ENCODE data around the gene TRIP12.

- TF ChIP-seq POLR2A (IDR thresholded peaks at IDR 0.05; ENCODE audit: low read length) (no peak), GATA1 (IDR thresholded peaks at IDR 0.05; ENCODE audit: low read depth, low read length) (no peak)
Observed at GRCh38 chr2:229860334-229860733, 61.5 kb downstream of the TRIP12 start.
